PC-9 (cell line): ENCODE measurements around the gene DHODH. TPM values are rescaled to one million over a fixed set of nuclear protein-coding genes. Genes with fewer than 3 reads are reported as not detected.

Experiments
- BruUV-seq: library from RNA; stranded (reverse); fragments of 400-500 nt; replicated peaks from 2 replicates; lab custom pipeline; 2021; lab: Mats Ljungman, UMichigan
- CTCF ChIA-PET: fragments of 300-600 bp; sonication (Branson Sonifier 250); formaldehyde crosslinking; loops from one replicate; lab custom pipeline; 2022; ENCODE audit warnings: antibody characterized with exemption; lab: Charles Lee
- POLR2A ChIA-PET: fragments of 300-600 bp; sonication (Branson Sonifier 250); formaldehyde crosslinking; loops from one replicate; lab custom pipeline; 2022; ENCODE audit warnings: antibody characterized with exemption; ENCODE audit not compliant: unreplicated experiment; lab: Charles Lee
- DNase-seq, 2 experiments: peaks; one replicate each; pipeline versions ENCODE4 v3.0.0 to v3.0.0-alpha.2; 2015 to 2022; ENCODE audit warnings: mixed read lengths in 1 of 2
- H2AFZ ChIP-seq: fragments of 200-600 bp; sonication (generic); 2 replicates; pipeline ENCODE4 v1.8.1; 2017; ENCODE audit warnings: antibody characterized with exemption
- H3F3A ChIP-seq: fragments of 200-600 bp; sonication (generic); 2 replicates; pipeline ENCODE4 v1.8.1; 2017; ENCODE audit warnings: antibody characterized with exemption, mild to moderate bottlenecking, low read depth; ENCODE audit not compliant: insufficient read depth
- H3K27ac ChIP-seq: fragments of 200-600 bp; sonication (generic); 2 replicates; pipeline ENCODE4 v1.6.1; 2016; ENCODE audit warnings: mixed run types
- H3K27me3 ChIP-seq: fragments of 200-600 bp; sonication (generic); 2 replicates; pipeline ENCODE4 v1.6.1; 2016; ENCODE audit warnings: low read depth, mixed run types; ENCODE audit not compliant: insufficient read depth
- H3K36me3 ChIP-seq: fragments of 200-600 bp; sonication (generic); 2 replicates; pipeline ENCODE4 v1.6.1; 2016; ENCODE audit warnings: low read depth, mixed run types
- H3K4me1 ChIP-seq: fragments of 200-600 bp; sonication (generic); replicated peaks from 2 replicates; pipeline ENCODE4 v1.6.1; 2016; ENCODE audit warnings: mixed run types; ENCODE audit not compliant: insufficient read depth
- H3K4me2 ChIP-seq: fragments of 200-600 bp; sonication (generic); 2 replicates; pipeline ENCODE4 v1.6.1; 2017; ENCODE audit warnings: mixed run types
- H3K4me3 ChIP-seq: fragments of 200-600 bp; sonication (generic); 2 replicates; pipeline ENCODE4 v1.6.1; 2016; ENCODE audit warnings: mixed run types
- H3K79me2 ChIP-seq: fragments of 200-600 bp; sonication (generic); 2 replicates; pipeline ENCODE4 v1.6.1; 2017; ENCODE audit warnings: low read depth, mixed run types
- H3K9me2 ChIP-seq: fragments of 200-600 bp; sonication (generic); 2 replicates; pipeline ENCODE4 v1.8.1; 2017; ENCODE audit warnings: mild to moderate bottlenecking; ENCODE audit not compliant: insufficient read depth
- H3K9me3 ChIP-seq: fragments of 200-600 bp; sonication (generic); 2 replicates; pipeline ENCODE4 v1.8.1; 2016; ENCODE audit warnings: low read depth; ENCODE audit not compliant: insufficient read depth
- H4K20me1 ChIP-seq: fragments of 200-600 bp; sonication (generic); 2 replicates; pipeline ENCODE4 v1.8.1; 2017; ENCODE audit not compliant: insufficient read depth
- EZH2 ChIP-seq: fragments of 200-600 bp; sonication (generic); IDR thresholded peaks from 2 replicates; pipeline ENCODE4 v1.8.0; 2017; ENCODE audit warnings: antibody characterized with exemption, low read depth
- intact Hi-C: fragments of 100-400 bp; cut with micrococcal nuclease; formaldehyde crosslinking; loops from one replicate; pipeline ENCODE4 v1.10.0; 2022; ENCODE audit not compliant: unreplicated experiment
- total RNA-seq: library from RNA; stranded (reverse); gene quantifications from 2 replicates; pipeline ENCODE4 v1.2.3, GENCODE V29; 2021
- TF ChIP-seq, protein P1 (sequence below): fragments of 200-600 bp; sonication (generic); conservative IDR thresholded peaks from 2 replicates; pipeline ENCODE4 v1.6.1; 2017; ENCODE audit warnings: mixed run types, antibody characterized with exemption, mild to moderate bottlenecking, moderate library complexity

DHODH gene
- total RNA-seq, 1 experiment from 2014 or later = 10.6 TPM

DNA sequence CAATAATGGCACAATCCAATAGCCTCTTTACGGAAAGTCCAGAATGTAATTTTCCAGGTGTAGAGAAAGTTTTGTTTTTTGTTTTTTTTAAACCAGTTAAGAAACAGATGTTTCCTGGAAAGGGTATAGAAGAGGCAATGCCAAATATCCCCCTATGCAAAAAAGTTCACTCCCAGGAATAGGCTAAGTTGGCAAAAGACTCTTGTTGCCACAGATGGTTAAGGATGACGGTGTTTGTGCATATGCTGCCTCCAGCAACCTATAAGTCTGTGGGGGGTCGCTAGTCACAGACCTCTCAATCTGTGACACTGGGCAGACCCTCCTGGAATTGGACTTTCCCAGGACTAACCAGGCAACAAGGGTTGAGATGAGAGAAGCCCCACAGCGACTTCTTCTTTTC lies 24.9 kb downstream of the DHODH start:
- ChIA-PET POLR2A (no interaction called here), CTCF (no interaction called here)
- Histone ChIP-seq H3K27ac (no peak overlapping the region), H3K4me2 (no peak overlapping the region), H3K4me1 (no peaks in the 10 kb centered on the region), H3K27me3 (no peaks in the 10 kb centered on the region), H3K4me3 (no peak overlapping the region), H3K9me3 (no peaks in the 10 kb centered on the region), H2AFZ (no peak overlapping the region), H3K79me2 (no peaks in the 10 kb centered on the region), H4K20me1 (no peaks in the 10 kb centered on the region), H3K9me2 (no peaks in the 10 kb centered on the region; the same call in 1 of the 2 replicates), H3F3A (no peaks in the 10 kb centered on the region), H3K36me3 (no peaks in the 10 kb centered on the region)
- TF ChIP-seq, protein P1, sequence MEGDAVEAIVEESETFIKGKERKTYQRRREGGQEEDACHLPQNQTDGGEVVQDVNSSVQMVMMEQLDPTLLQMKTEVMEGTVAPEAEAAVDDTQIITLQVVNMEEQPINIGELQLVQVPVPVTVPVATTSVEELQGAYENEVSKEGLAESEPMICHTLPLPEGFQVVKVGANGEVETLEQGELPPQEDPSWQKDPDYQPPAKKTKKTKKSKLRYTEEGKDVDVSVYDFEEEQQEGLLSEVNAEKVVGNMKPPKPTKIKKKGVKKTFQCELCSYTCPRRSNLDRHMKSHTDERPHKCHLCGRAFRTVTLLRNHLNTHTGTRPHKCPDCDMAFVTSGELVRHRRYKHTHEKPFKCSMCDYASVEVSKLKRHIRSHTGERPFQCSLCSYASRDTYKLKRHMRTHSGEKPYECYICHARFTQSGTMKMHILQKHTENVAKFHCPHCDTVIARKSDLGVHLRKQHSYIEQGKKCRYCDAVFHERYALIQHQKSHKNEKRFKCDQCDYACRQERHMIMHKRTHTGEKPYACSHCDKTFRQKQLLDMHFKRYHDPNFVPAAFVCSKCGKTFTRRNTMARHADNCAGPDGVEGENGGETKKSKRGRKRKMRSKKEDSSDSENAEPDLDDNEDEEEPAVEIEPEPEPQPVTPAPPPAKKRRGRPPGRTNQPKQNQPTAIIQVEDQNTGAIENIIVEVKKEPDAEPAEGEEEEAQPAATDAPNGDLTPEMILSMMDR = no peak
- TF ChIP-seq EZH2 = no peak
- BruUV-seq = no TSS peak
- DNase-seq = no peak
- intact Hi-C loops = no loop called here

DNA sequence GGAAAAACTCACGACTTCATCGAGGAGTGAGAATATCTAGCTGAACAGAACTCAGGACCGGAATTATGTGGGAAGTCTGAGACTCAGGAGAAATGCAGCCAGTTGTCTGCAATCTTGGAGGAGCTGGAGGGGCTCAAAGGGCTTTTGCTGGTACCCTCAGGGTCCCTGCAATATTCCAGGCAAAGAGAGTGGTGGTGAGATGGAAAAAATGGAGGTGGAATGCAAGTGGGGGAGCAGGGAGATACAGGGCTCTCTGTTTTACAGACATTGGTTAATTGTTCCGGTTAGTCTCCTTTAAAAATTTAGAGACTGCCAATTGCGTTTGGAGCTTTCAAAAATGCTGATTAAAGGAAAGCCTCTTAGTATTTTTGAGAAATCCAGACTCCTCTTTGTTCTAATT lies 27.6 kb downstream of the DHODH start:
- no peak overlapping the region for H3K4me2 ChIP-seq
- H3K36me3 ChIP-seq = no peaks in the 10 kb centered on the region
- intact Hi-C loops = no loop called here
- no peaks in the 10 kb centered on the region for H3F3A ChIP-seq
- H3K27ac ChIP-seq = no peak overlapping the region
- no peak for DNase-seq
- H3K9me3 ChIP-seq = no peaks in the 10 kb centered on the region
- no peaks in the 10 kb centered on the region for H3K27me3 ChIP-seq
- H3K9me2 ChIP-seq = no peaks in the 10 kb centered on the region; the same call in 1 of the 2 replicates
- no peak overlapping the region for H3K4me3 ChIP-seq
- H2AFZ ChIP-seq = no peak overlapping the region
- ChIA-PET CTCF (no interaction called here), POLR2A (no interaction called here)
- no peaks in the 10 kb centered on the region for H3K4me1 ChIP-seq
- no peaks in the 10 kb centered on the region for H4K20me1 ChIP-seq
- H3K79me2 ChIP-seq = no peaks in the 10 kb centered on the region
- no TSS peak for BruUV-seq
- no peak for TF ChIP-seq EZH2
- TF ChIP-seq, protein P1 = no peak

DNA sequence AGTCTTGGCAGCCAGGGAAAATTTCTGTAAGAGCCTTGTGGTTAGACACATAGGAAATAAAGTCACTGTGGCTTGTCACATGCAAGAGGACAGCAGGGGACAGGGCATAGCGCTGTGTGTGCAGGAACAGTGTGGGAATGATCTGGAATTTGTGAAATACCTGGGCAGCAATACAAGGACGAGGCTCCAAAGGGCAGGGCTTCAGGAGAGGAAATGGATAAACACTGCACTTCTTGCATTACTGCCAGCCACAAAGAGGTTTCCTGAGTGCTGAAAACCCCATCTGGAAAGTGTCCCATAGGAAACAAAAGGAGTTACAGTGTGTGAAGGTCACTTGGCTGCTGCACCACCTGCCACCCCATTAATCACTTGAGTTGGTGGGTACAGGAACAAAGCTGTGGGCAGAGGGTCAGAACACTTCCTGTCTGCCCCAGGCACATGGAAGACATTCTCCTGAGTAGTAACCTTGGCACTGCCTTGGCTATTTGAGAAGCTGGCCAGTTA lies 33.7 kb downstream of the DHODH start:
- ChIA-PET CTCF (no interaction called here), POLR2A (no interaction called here)
- peak; percentile 17 to 38 for DNase-seq
- H3F3A ChIP-seq = no peaks in the 10 kb centered on the region
- H3K36me3 ChIP-seq = no peaks in the 10 kb centered on the region
- 0 out of 2 replicates have a peak, but pooled peaks cover 2% of the 10 kb centered on the region for H3K27me3 ChIP-seq
- H3K9me2 ChIP-seq = no peaks in the 10 kb centered on the region
- H3K4me1 ChIP-seq = no peaks in the 10 kb centered on the region
- no peak for TF ChIP-seq EZH2
- TF ChIP-seq, protein P1 = no peak
- H3K4me3 ChIP-seq = no peak overlapping the region
- H3K27ac ChIP-seq = no peak overlapping the region
- no peak overlapping the region for H3K4me2 ChIP-seq
- H4K20me1 ChIP-seq = no peaks in the 10 kb centered on the region
- no peaks in the 10 kb centered on the region for H3K9me3 ChIP-seq
- no peaks in the 10 kb centered on the region for H3K79me2 ChIP-seq
- no TSS peak for BruUV-seq
- intact Hi-C loops = no loop called here
- no peak overlapping the region for H2AFZ ChIP-seq
